Colonic mucosa (tissue), 4 donors: ENCODE measurements around the gene DLGAP1. TPM values are rescaled to one million over a fixed set of nuclear protein-coding genes. Genes with fewer than 3 reads are reported as not detected.

Experiments used
- DNase-seq: peaks from one replicate; pipeline ENCODE4 v3.0.0-alpha.2; 2020
- H3K27ac ChIP-seq: fragments of 200-600 bp; one replicate; pipeline ENCODE4 v1.8.0; 2021
- H3K27me3 ChIP-seq: fragments of 200-600 bp; one replicate; pipeline ENCODE4 v1.8.0; 2021
- H3K36me3 ChIP-seq: fragments of 200-600 bp; one replicate; pipeline ENCODE4 v1.8.0; 2021
- H3K4me1 ChIP-seq: fragments of 200-600 bp; one replicate; pipeline ENCODE4 v1.8.0; 2021; ENCODE audit warnings: mild to moderate bottlenecking
- H3K4me3 ChIP-seq: fragments of 200-600 bp; one replicate; pipeline ENCODE4 v1.8.0; 2021
- H3K9ac ChIP-seq, 2 donors: one replicate each; pipeline ENCODE4 v1.7.0; 2013; ENCODE audit warnings: control low read depth in 2 of 2, low read depth in 2 of 2, low read length in 2 of 2
- H3K9me3 ChIP-seq: fragments of 200-600 bp; one replicate; pipeline ENCODE4 v1.8.0; 2021
- CTCF ChIP-seq: fragments of 200-600 bp; IDR thresholded peaks from one replicate; pipeline ENCODE4 v1.8.0; 2022; ENCODE audit warnings: antibody characterized with exemption, mild to moderate bottlenecking
- intact Hi-C: fragments of 100-400 bp; cut with DNase I; formaldehyde crosslinking; loops from one replicate; pipeline ENCODE4 v1.14.1; 2022
- total RNA-seq, 2 donors: library from RNA; stranded (reverse); fragmentation: NEBNext Ultra II Directional in 1 of 2; extraction: Animal tissue kit (Norgen Biotek cat#: 25700) in 1 of 2; gene quantifications; one replicate each; pipeline ENCODE4 v1.2.1, GENCODE V29; 2021
- donor health status: healthy.
- donor health status: DM: no; HTN: no; CAD: no.
- donor health status: DM: no; HTN: no; CAD: no.

DLGAP1 gene
- total RNA-seq, 2 donors from 2014 or later, result 0.25 to 0.50 TPM

- intact Hi-C loops, result no loop called here
- Histone ChIP-seq H3K9me3 (no peaks in the 10 kb centered on the region), H3K9ac (peak overlapping the region in 1 of 2 donors; percentile 59), H3K27me3 (no peaks in the 10 kb centered on the region), H3K4me1 (no peaks in the 10 kb centered on the region), H3K27ac (peak overlapping the region; percentile 81), H3K4me3 (no peak overlapping the region), H3K36me3 (no peaks in the 10 kb centered on the region)
- no peak for TF ChIP-seq CTCF
- DNase-seq, result no peak
These were observed 913.3 kb downstream of the DLGAP1 start for GRCh38 chr18:3541549-3542386.

- Histone ChIP-seq H3K4me3 (no peak overlapping the region), H3K36me3 (no peaks in the 10 kb centered on the region), H3K27me3 (no peaks in the 10 kb centered on the region), H3K9me3 (no peaks in the 10 kb centered on the region), H3K4me1 (no peaks in the 10 kb centered on the region), H3K27ac (peak overlapping the region; percentile 81), H3K9ac (peak overlapping the region in 1 of 2 donors; percentile 59)
- no peak for TF ChIP-seq CTCF
- peak; percentile 51 for DNase-seq
- intact Hi-C loops, result no loop called here
These were observed 914.1 kb downstream of the DLGAP1 start for GRCh38 chr18:3540805-3541548.

GRCh38 chr18:3538954-3539617 lies 916.0 kb downstream of the DLGAP1 start:
- DNase-seq, result no peak
- no peak overlapping the region for H3K27ac ChIP-seq
- H3K4me3 ChIP-seq, result no peak overlapping the region
- intact Hi-C loops, result no loop called here
- no peaks in the 10 kb centered on the region for H3K4me1 ChIP-seq
- H3K36me3 ChIP-seq, result no peaks in the 10 kb centered on the region
- H3K9ac ChIP-seq, result no peak overlapping the region
- TF ChIP-seq CTCF, result no peak
- H3K9me3 ChIP-seq, result no peaks in the 10 kb centered on the region
- no peaks in the 10 kb centered on the region for H3K27me3 ChIP-seq

GRCh38 chr18:3538456-3538855 lies 916.7 kb downstream of the DLGAP1 start:
- no peak overlapping the region for H3K27ac ChIP-seq
- no peaks in the 10 kb centered on the region for H3K27me3 ChIP-seq
- no peak for DNase-seq
- H3K9ac ChIP-seq, result no peak overlapping the region
- H3K4me3 ChIP-seq, result no peak overlapping the region
- intact Hi-C loops, result no loop called here
- H3K4me1 ChIP-seq, result no peaks in the 10 kb centered on the region
- no peaks in the 10 kb centered on the region for H3K36me3 ChIP-seq
- no peak for TF ChIP-seq CTCF
- H3K9me3 ChIP-seq, result no peaks in the 10 kb centered on the region

- Histone ChIP-seq H3K4me3 (no peak overlapping the region), H3K27me3 (no peaks in the 10 kb centered on the region), H3K27ac (no peak overlapping the region), H3K36me3 (no peaks in the 10 kb centered on the region), H3K4me1 (no peaks in the 10 kb centered on the region), H3K9ac (no peak overlapping the region), H3K9me3 (no peaks in the 10 kb centered on the region)
- no peak for TF ChIP-seq CTCF
- no peak for DNase-seq
- intact Hi-C loops, result no loop called here
These were observed 924.3 kb downstream of the DLGAP1 start for GRCh38 chr18:3530807-3531206.
